Neural cell (in vitro differentiated cells): ENCODE results near the gene TOX2. TPM values are rescaled to one million over a fixed set of nuclear protein-coding genes. Genes with fewer than 3 reads are reported as not detected.

Experiments used
- H2AFZ ChIP-seq: fragments of 200-600, 300-800 bp; sonication (generic), shearing (Covaris generic); 2 replicates; pipeline ENCODE4 v1.6.0; 2014; ENCODE audit warnings: low read depth, mild to moderate bottlenecking, antibody characterized with exemption, low read length, moderate library complexity
- H3F3A ChIP-seq: fragments of 200-600 bp; shearing (Covaris generic); 2 replicates; pipeline ENCODE4 v1.6.1; 2016; ENCODE audit warnings: mild to moderate bottlenecking, moderate library complexity, mixed read lengths, antibody characterized with exemption, low read length; ENCODE audit not compliant: insufficient read depth, poor library complexity, severe bottlenecking
- H3K27ac ChIP-seq: fragments of 200-600, 300-800 bp; sonication (generic), shearing (Covaris generic); 2 replicates; pipeline ENCODE4 v1.5.1; 2014; ENCODE audit warnings: mild to moderate bottlenecking, low read length, moderate library complexity
- H3K27me3 ChIP-seq: fragments of 300-800, 200-600 bp; sonication (generic), shearing (Covaris generic); 2 replicates; pipeline ENCODE4 v1.6.0; 2014; ENCODE audit warnings: mild to moderate bottlenecking, low read depth, low read length, moderate library complexity; ENCODE audit not compliant: insufficient read depth
- H3K36me3 ChIP-seq: fragments of 300-800, 200-600 bp; sonication (generic), shearing (Covaris generic); 2 replicates; pipeline ENCODE4 v1.5.1; 2014; ENCODE audit warnings: mild to moderate bottlenecking, antibody characterized with exemption, low read length, moderate library complexity; ENCODE audit not compliant: insufficient read depth
- H3K4me2 ChIP-seq: fragments of 300-800, 200-600 bp; sonication (generic), shearing (Covaris generic); 2 replicates; pipeline ENCODE4 v1.6.0; 2014; ENCODE audit warnings: mild to moderate bottlenecking, low read length
- H3K4me3 ChIP-seq: fragments of 300-800, 200-600 bp; sonication (generic), shearing (Covaris generic); 2 replicates; pipeline ENCODE4 v1.5.1; 2014; ENCODE audit warnings: mild to moderate bottlenecking, low read length, moderate library complexity
- H3K79me2 ChIP-seq: fragments of 200-600 bp; shearing (Covaris generic); replicated peaks from 2 replicates; pipeline ENCODE4 v1.6.0; 2014; ENCODE audit warnings: mild to moderate bottlenecking, low read length, moderate library complexity; ENCODE audit not compliant: insufficient read depth
- H3K9ac ChIP-seq: fragments of 300-800, 200-600 bp; sonication (generic), shearing (Covaris generic); 2 replicates; pipeline ENCODE4 v1.6.1; 2016; ENCODE audit warnings: mild to moderate bottlenecking, low read length, mixed read lengths
- H3K9me2 ChIP-seq: fragments of 200-600 bp; shearing (Covaris generic); 2 replicates; pipeline ENCODE4 v1.6.1; 2016; ENCODE audit warnings: mild to moderate bottlenecking, low read length, mixed read lengths; ENCODE audit not compliant: insufficient read depth
- H3K9me3 ChIP-seq: fragments of 200-600, 300-800 bp; sonication (generic), shearing (Covaris generic); 2 replicates; pipeline ENCODE4 v1.6.1; 2016; ENCODE audit warnings: mild to moderate bottlenecking, mixed run types, low read length, moderate library complexity, mixed read lengths
- H4K20me1 ChIP-seq: fragments of 200-600 bp; shearing (Covaris generic); 2 replicates; pipeline ENCODE4 v1.6.1; 2016; ENCODE audit warnings: mild to moderate bottlenecking, mixed run types; ENCODE audit not compliant: insufficient read depth
- CTCF ChIP-seq: fragments of 450-650 bp; IDR thresholded peaks from 2 replicates; pipeline ENCODE4 v1.5.1; 2014; ENCODE audit warnings: antibody characterized with exemption, mild to moderate bottlenecking, moderate library complexity; ENCODE audit not compliant: poor library complexity, severe bottlenecking
- EP300 ChIP-seq: fragments of 450-650 bp; conservative IDR thresholded peaks from 2 replicates; pipeline ENCODE4 v1.6.1; 2014; ENCODE audit warnings: antibody characterized with exemption, mild to moderate bottlenecking, moderate library complexity; ENCODE audit not compliant: poor library complexity, severe bottlenecking
- EZH2 ChIP-seq: fragments of 200-600, 300-800 bp; shearing (Covaris generic), sonication (generic); IDR thresholded peaks from 2 replicates; pipeline ENCODE4 v1.6.1; 2014; ENCODE audit warnings: antibody characterized with exemption, low read length, borderline replicate concordance, mild to moderate bottlenecking; ENCODE audit not compliant: insufficient read depth, poor library complexity, severe bottlenecking
- MXI1 ChIP-seq: fragments of 450-650 bp; conservative IDR thresholded peaks from 2 replicates; pipeline ENCODE4 v1.6.1; 2014; ENCODE audit warnings: antibody characterized with exemption, mild to moderate bottlenecking; ENCODE audit not compliant: poor library complexity, severe bottlenecking
- POLR2AphosphoS5 ChIP-seq: IDR thresholded peaks from 2 replicates; pipeline ENCODE4 v1.6.1; 2012
- RAD21 ChIP-seq: fragments of 450-650 bp; conservative IDR thresholded peaks from 2 replicates; pipeline ENCODE4 v1.6.1; 2014; ENCODE audit warnings: antibody characterized with exemption, mild to moderate bottlenecking, moderate library complexity
- REST ChIP-seq: IDR thresholded peaks from 2 replicates; pipeline ENCODE4 v1.6.1; 2012; ENCODE audit warnings: borderline replicate concordance
- SMC3 ChIP-seq: fragments of 450-650 bp; conservative IDR thresholded peaks from 2 replicates; pipeline ENCODE4 v1.6.1; 2014; ENCODE audit warnings: antibody characterized with exemption, mild to moderate bottlenecking, moderate library complexity; ENCODE audit not compliant: poor library complexity
- TAF1 ChIP-seq: IDR thresholded peaks from 2 replicates; pipeline ENCODE4 v1.6.1; 2012; ENCODE audit warnings: low read depth
- polyA plus RNA-seq: library from polyadenylated mRNA; depleted of rRNA; stranded (reverse); fragments of >200 nt; gene quantifications from 2 replicates; pipeline ENCODE4 v1.2.3, GENCODE V29; 2014

Gene TOX2
- polyA plus RNA-seq, 1 donor from 2014 or later: 0.89 TPM

GRCh38 chr20:44020406-44021148, 105.9 kb downstream of the TOX2 start:
- no peak overlapping the region for H3K4me3 ChIP-seq
- no peaks in the 10 kb centered on the region for H3K9me3 ChIP-seq
- TF ChIP-seq MXI1 (no peak), SMC3 (no peak), TAF1 (no peak), EZH2 (no peak), EP300 (no peak), POLR2AphosphoS5 (no peak), CTCF (no peak), REST (no peak), RAD21 (no peak)
- H3K9me2 ChIP-seq: no peaks in the 10 kb centered on the region
- no peak overlapping the region for H3K4me2 ChIP-seq
- H3K9ac ChIP-seq: no peak overlapping the region
- no peak overlapping the region for H3K27ac ChIP-seq
- no peaks in the 10 kb centered on the region for H3K36me3 ChIP-seq
- no peaks in the 10 kb centered on the region for H3F3A ChIP-seq
- H4K20me1 ChIP-seq: no peaks in the 10 kb centered on the region
- no peaks in the 10 kb centered on the region for H3K79me2 ChIP-seq
- H3K27me3 ChIP-seq: no peaks in the 10 kb centered on the region
- H2AFZ ChIP-seq: no peak overlapping the region

- Histone ChIP-seq H3K9me2 (no peaks in the 10 kb centered on the region), H3K4me3 (no peak overlapping the region)
Measured at GRCh38 chr20:44021186-44021585, 106.5 kb downstream of the TOX2 start.

More at GRCh38 chr20:44021186-44021585, 106.5 kb downstream of the TOX2 start:
- Histone ChIP-seq H3K9ac (no peak overlapping the region), H3K36me3 (no peaks in the 10 kb centered on the region), H3K27me3 (no peaks in the 10 kb centered on the region), H3K4me2 (no peak overlapping the region), H2AFZ (no peak overlapping the region), H4K20me1 (no peaks in the 10 kb centered on the region), H3K79me2 (no peaks in the 10 kb centered on the region), H3F3A (no peaks in the 10 kb centered on the region), H3K27ac (no peak overlapping the region), H3K9me3 (no peaks in the 10 kb centered on the region)
- TF ChIP-seq SMC3 (no peak), RAD21 (no peak), REST (no peak), EP300 (no peak)
